Femur (tissue), 1 donor: ENCODE data around the gene LRWD1.
A peak's percentile ranks its signal among the peaks of the same experiment; 100 is the strongest.
"Not testable (repeated sequence)": the region's sequence is repeated elsewhere in the genome, so short reads cannot be mapped to it uniquely, and the experiment has no call there.

Experiments used
- DNase-seq: peaks from one replicate; pipeline ENCODE4 v3.0.0-alpha.2; 2017

The LRWD1 gene

GRCh38 chr7:102498321-102498720, 33.5 kb downstream of the LRWD1 start:
- DNase-seq, result not testable (repeated sequence)

- not testable (repeated sequence) for DNase-seq
Observed at GRCh38 chr7:102503141-102503540, 38.4 kb downstream of the LRWD1 start.

GRCh38 chr7:102505298-102506185, 40.8 kb downstream of the LRWD1 start:
- DNase-seq, result not testable (repeated sequence)

- not testable (repeated sequence) for DNase-seq
Observed at GRCh38 chr7:102507410-102508088, 42.8 kb downstream of the LRWD1 start.

GRCh38 chr7:102510575-102510974, 45.8 kb downstream of the LRWD1 start:
- DNase-seq, result not testable (repeated sequence)

- not testable (repeated sequence) for DNase-seq
Observed at GRCh38 chr7:102511860-102512522, 47.2 kb downstream of the LRWD1 start.

GRCh38 chr7:102512642-102513221, 47.9 kb downstream of the LRWD1 start:
- peak; percentile 83 for DNase-seq

- not testable (repeated sequence) for DNase-seq
Observed at GRCh38 chr7:102514881-102515721, 50.3 kb downstream of the LRWD1 start.

- DNase-seq, result not testable (repeated sequence)
Observed at GRCh38 chr7:102515889-102516288, 51.1 kb downstream of the LRWD1 start.

- DNase-seq, result not testable (repeated sequence)
Observed at GRCh38 chr7:102516951-102517350, 52.2 kb downstream of the LRWD1 start.

- DNase-seq, result peak; percentile 22
Observed at GRCh38 chr7:102517550-102518147, 52.9 kb downstream of the LRWD1 start, which contains the start of gene RASA4B. Gene RASA4B, minus strand, starts transcription at chr7:102517777. Its CDS starts 67 bp downstream, at chr7:102517710.

- DNase-seq, result not testable (repeated sequence)
Observed at GRCh38 chr7:102520797-102521196, 56.0 kb downstream of the LRWD1 start.
